Measurements from ENCODE around the gene E2F8. TPM values are rescaled to one million over a fixed set of nuclear protein-coding genes. Genes with fewer than 3 reads are reported as not detected.

Gene E2F8, protein sequence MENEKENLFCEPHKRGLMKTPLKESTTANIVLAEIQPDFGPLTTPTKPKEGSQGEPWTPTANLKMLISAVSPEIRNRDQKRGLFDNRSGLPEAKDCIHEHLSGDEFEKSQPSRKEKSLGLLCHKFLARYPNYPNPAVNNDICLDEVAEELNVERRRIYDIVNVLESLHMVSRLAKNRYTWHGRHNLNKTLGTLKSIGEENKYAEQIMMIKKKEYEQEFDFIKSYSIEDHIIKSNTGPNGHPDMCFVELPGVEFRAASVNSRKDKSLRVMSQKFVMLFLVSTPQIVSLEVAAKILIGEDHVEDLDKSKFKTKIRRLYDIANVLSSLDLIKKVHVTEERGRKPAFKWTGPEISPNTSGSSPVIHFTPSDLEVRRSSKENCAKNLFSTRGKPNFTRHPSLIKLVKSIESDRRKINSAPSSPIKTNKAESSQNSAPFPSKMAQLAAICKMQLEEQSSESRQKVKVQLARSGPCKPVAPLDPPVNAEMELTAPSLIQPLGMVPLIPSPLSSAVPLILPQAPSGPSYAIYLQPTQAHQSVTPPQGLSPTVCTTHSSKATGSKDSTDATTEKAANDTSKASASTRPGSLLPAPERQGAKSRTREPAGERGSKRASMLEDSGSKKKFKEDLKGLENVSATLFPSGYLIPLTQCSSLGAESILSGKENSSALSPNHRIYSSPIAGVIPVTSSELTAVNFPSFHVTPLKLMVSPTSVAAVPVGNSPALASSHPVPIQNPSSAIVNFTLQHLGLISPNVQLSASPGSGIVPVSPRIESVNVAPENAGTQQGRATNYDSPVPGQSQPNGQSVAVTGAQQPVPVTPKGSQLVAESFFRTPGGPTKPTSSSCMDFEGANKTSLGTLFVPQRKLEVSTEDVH
- total RNA-seq (2014; rRNA removed; shearing (Covaris generic)) (6.3 and 10.6 TPM in 2 replicates), polyA plus RNA-seq (2016; fragmentation: Nextera tagmentation; extraction: Ambion mirVana) (8.3 and 8.6 TPM in 2 replicates)
- long read RNA-seq = 0 reads

DNA sequence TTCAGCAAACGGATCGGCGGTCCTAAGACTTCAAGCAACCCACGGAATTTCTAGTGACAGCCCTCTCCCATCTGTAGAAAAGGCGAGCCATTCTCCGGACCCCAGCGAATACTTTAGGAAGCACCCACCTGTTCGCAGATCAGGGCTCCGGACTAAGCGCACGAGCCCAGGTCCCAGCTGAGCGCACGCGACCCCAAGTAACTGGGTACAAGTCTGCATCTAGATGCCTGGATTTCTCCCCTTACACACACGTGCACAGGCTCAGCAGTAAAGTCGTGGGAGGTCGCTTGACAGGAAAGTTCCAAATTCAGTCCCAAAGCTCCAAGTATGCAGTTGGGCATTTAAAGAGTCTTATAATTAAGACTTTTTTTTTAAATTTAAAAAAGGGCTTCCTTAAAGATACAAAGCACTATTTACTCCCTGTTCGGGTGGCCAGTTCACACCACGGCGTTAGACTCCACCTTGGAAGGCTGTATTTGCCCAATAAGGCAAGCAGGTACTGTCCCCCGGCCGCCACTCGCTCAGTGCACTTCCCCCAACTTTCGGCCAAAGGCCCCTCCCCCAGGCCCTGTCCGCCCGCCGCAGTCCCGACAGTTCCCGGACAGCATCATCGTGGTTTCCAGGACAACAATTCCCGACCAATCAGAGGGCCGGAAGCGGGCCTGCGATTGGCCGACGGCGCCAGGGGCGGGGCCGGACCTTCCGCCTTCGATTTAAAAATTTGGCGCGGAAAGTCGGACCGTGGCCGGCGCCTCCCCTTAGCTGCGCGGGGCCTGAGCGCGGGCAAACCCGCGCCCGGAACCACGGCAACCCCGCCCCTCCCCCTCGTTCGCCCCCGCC lies at the start of gene E2F8:
Gene E2F8 (minus strand): TSS at position 526 of the 840 bp plus-strand sequence. CDS start 824 bp downstream, outside the sequence.
- no peaks in the 10 kb centered on the region for H3K9me3 Mint-ChIP-seq
- 0 out of 2 replicates have a peak within 1 kb of the TSS, but pooled peaks have one; percentile 81 for H3K27ac ChIP-seq (ENCODE audit: low read depth)
- H3K27ac Mint-ChIP-seq = peak within 1 kb of the TSS; percentile 76

DNA sequence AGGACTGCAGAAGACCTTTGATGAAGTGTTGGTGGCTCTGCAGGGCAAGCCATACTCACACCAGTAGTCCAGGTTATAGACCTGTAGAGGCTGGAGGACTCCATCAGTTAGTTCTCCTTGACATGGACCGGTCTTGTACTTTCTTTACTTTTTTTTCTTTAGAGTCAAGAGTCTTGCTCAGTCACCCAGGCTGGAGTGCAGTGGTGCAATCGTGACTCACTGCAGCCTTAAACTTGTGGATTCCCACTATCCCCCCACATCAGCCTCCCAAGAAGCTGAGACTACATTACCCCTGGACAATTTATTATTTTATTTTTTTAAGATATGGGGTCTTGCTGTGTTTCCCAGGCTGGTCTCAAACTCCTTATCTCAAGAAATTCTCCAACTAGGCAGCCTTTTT lies 49.6 kb upstream of the E2F8 start:
- H3K4me3 Mint-ChIP-seq = no peak overlapping the region
- TF ChIP-seq NANOG (IDR thresholded peaks at IDR 0.05; ENCODE audit: borderline replicate concordance) (no peak), EZH2phosphoT487 (IDR thresholded peaks at IDR 0.05; ENCODE audit: unreplicated experiment) (no peak)
- TF ChIP-seq, protein P1, sequence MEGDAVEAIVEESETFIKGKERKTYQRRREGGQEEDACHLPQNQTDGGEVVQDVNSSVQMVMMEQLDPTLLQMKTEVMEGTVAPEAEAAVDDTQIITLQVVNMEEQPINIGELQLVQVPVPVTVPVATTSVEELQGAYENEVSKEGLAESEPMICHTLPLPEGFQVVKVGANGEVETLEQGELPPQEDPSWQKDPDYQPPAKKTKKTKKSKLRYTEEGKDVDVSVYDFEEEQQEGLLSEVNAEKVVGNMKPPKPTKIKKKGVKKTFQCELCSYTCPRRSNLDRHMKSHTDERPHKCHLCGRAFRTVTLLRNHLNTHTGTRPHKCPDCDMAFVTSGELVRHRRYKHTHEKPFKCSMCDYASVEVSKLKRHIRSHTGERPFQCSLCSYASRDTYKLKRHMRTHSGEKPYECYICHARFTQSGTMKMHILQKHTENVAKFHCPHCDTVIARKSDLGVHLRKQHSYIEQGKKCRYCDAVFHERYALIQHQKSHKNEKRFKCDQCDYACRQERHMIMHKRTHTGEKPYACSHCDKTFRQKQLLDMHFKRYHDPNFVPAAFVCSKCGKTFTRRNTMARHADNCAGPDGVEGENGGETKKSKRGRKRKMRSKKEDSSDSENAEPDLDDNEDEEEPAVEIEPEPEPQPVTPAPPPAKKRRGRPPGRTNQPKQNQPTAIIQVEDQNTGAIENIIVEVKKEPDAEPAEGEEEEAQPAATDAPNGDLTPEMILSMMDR (conservative IDR thresholded peaks at IDR 0.05; ENCODE audit: low read depth in 2 of 2) = no peak

More for the DNA sequence above, at the start of gene E2F8:
- peak within 1 kb of the TSS; percentile 63 for H3K4me3 ChIP-seq
- peak; percentile 97 for DNase-seq (ENCODE audit: low spot score)
- H3F3A ChIP-seq (replicated peaks; ENCODE audit: low read depth) = peaks cover 4% of the 10 kb centered on the region; the same call in 1 of the 2 replicates
- peak; percentile 84 for ATAC-seq
- H3K4me2 ChIP-seq = peak within 1 kb of the TSS; percentile 83
- H4K20me1 ChIP-seq (replicated peaks; ENCODE audit: insufficient read depth) = 0 out of 2 replicates have a peak, but pooled peaks cover 2% of the 10 kb centered on the region
- no peak for TF ChIP-seq ZNF114 (CRISPR knock-in tag; IDR thresholded peaks at IDR 0.05)
- peak; percentile 48 for TF ChIP-seq CREB1 (CRISPR knock-in tag; IDR thresholded peaks at IDR 0.05; ENCODE audit: low read depth)
- TF ChIP-seq JUNB (IDR thresholded peaks at IDR 0.05; ENCODE audit: unreplicated experiment) = no peak
- 0 out of 2 replicates have a peak, but pooled peaks have one; percentile 23 for TF ChIP-seq POLR2AphosphoS5 (IDR thresholded peaks at IDR 0.05; ENCODE audit: low read depth)
- TF ChIP-seq, protein P1 (conservative IDR thresholded peaks at IDR 0.05; ENCODE audit: low read depth in 2 of 2) = no peak
- no peak for TF ChIP-seq ZNF331 (CRISPR knock-in tag; IDR thresholded peaks at IDR 0.05; ENCODE audit: low read depth)
- Mint-ChIP-seq H3K4me3 (peak within 1 kb of the TSS; percentile 84), H3K4me1 (peaks cover 5% of the 10 kb centered on the region; the same call in 2 of the 3 replicates), H3K36me3 (ENCODE audit: low read depth) (peaks cover 23% of the 10 kb centered on the region; the same call in 2 of the 3 replicates), H3K27me3 (ENCODE audit: insufficient read depth, low read depth, poor library complexity) (peaks cover 30% of the 10 kb centered on the region)
- H3K9me2 ChIP-seq (ENCODE audit: insufficient read depth) = no peaks in the 10 kb centered on the region
- no peaks in the 10 kb centered on the region for H3K79me2 ChIP-seq (replicated peaks; ENCODE audit: insufficient read depth)
- H3K27me3 ChIP-seq (ENCODE audit: insufficient read depth) = peaks cover 32% of the 10 kb centered on the region
- no peaks in the 10 kb centered on the region for H3K36me3 ChIP-seq (ENCODE audit: insufficient read depth)
- H2AFZ ChIP-seq = peak within 1 kb of the TSS; percentile 97
- no peaks in the 10 kb centered on the region for H3K4me1 ChIP-seq (ENCODE audit: insufficient read depth)

More for the DNA sequence above, 49.6 kb upstream of the E2F8 start:
- Histone ChIP-seq H3K4me2 (no peak overlapping the region), H3K4me3 (no peak overlapping the region), H2AFZ (peak overlapping the region; percentile 69), H3K9me2 (ENCODE audit: insufficient read depth) (no peaks in the 10 kb centered on the region), H3K27ac (ENCODE audit: low read depth) (no peak overlapping the region), H3K79me2 (replicated peaks; ENCODE audit: insufficient read depth) (no peaks in the 10 kb centered on the region), H4K20me1 (replicated peaks; ENCODE audit: insufficient read depth) (no peaks in the 10 kb centered on the region), H3K36me3 (ENCODE audit: insufficient read depth) (no peaks in the 10 kb centered on the region), H3K4me1 (ENCODE audit: insufficient read depth) (no peaks in the 10 kb centered on the region), H3F3A (replicated peaks; ENCODE audit: low read depth) (no peaks in the 10 kb centered on the region), H3K27me3 (ENCODE audit: insufficient read depth) (no peaks in the 10 kb centered on the region)
- Mint-ChIP-seq H3K4me1 (no peaks in the 10 kb centered on the region; the same call in 2 of the 3 replicates), H3K27me3 (ENCODE audit: insufficient read depth, low read depth, poor library complexity) (peaks cover 5% of the 10 kb centered on the region), H3K27ac (no peak overlapping the region), H3K9me3 (no peaks in the 10 kb centered on the region), H3K36me3 (ENCODE audit: low read depth) (no peaks in the 10 kb centered on the region)
- ATAC-seq (no peak), DNase-seq (ENCODE audit: low spot score) (no peak)
